GM18498 (cell line): ENCODE data around the gene TMEM50A.
"Not testable (repeated sequence)": the region's sequence is repeated elsewhere in the genome, so short reads cannot be mapped to it uniquely, and the experiment has no call there.

Experiments
- ATAC-seq: cut with Tn5 transposase; IDR thresholded peaks from one replicate; pipeline ENCODE4 v1.9.1; 2021; ENCODE audit warnings: mild to moderate bottlenecking, moderate library complexity; ENCODE audit not compliant: unreplicated experiment

The TMEM50A gene

DNA sequence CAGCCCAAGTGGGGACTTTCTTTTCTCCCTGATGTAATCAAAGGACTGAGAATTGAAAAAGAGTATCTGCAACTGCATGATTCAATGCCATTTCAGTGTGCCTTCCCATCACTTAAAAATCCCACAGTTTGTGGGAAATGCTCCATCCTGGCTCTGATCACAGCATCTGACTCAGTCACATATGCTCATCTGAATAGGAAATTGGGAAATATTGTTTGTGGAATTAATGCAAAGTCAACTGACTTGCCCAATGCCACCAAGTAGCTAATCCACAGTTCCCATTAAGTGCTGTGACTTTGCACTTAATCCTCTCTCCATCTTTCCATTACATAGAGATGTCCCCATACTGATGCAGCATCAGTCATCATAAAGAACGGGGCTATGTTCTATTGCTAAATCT is 45.0 kb downstream of the TMEM50A start:
- not testable (repeated sequence) for ATAC-seq

- ATAC-seq = not testable (repeated sequence)
These were observed 45.7 kb downstream of the TMEM50A start for GRCh38 chr1:25383875-25384274.

DNA sequence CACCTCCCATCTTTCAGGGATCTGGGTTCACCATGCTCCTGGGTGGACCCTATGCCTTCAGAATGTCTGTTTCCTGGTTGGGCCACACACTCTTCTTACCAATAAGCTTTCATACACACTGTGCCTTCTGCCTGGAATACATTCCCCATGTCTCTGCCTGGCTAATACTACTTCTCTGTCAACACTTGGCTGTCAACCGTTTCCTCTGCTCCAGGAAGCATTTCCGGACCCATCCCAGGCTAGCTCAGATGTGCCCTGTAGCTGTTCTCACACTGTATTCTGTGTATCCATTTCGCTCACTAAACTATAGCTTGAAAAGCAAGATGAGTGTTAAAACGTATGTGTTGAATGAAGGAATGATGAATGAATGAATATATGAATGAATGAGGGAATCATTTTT is 49.0 kb downstream of the TMEM50A start:
- ATAC-seq = not testable (repeated sequence)

DNA sequence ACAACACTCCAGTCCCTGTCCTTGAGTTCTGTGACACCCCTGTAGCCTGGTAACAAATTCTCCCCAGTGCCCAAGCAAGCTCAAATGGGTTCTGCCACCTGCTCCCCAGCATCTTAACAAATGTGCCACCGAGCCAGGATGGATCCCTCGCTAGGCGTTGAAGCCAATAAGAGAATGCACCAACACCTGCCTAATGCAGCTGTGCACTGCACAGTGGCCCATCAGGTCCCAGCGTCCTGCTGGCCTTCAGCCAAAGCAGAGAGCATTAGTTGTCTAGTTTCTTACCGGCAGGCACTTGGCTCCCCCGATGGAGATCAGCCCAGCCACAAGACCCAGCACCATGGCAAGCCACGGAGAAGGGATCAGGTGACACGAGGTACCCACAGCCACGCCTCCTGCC is 50.6 kb downstream of the TMEM50A start:
- ATAC-seq = not testable (repeated sequence)

- ATAC-seq = not testable (repeated sequence)
These were observed 51.6 kb downstream of the TMEM50A start for GRCh38 chr1:25389721-25390120.

DNA sequence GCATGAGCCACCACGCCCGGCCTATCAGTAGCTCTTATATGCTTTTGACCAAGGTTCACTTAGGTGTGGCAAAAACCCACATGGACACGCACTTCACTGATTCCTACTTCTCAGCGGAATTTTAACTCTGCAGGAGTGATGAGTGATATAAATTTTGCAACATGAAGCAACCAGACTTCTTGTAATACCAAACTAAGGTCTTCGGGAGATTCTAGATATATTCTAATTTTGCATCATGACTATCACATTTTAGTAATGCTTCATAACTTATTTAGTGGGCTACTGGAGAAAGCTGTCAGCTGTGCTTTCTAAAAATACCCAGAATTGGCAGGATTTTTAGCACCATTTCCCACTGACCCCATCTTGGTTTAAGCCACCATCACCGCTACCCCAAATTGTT is 54.7 kb downstream of the TMEM50A start:
- ATAC-seq = no peak

DNA sequence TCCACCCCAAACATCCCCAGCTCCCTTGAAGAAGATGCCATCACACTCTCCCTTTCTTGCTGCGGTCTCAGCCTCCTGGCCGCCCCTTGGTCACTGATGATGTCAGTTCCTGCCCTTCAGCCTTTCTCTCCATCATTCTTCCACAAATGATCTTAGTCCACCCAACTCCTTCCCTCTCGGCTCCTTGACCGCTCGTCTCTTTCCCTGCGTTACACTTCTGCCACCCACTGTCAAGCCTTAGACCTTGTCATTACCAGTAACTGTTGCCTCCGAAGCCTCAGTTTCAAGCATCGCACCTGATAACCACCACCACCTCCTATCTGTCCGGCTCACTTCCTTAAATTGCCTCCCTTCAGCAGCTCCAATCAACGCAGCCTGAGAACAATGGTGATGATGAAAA is 59.4 kb downstream of the TMEM50A start:
- ATAC-seq = not testable (repeated sequence)

GRCh38 chr1:25398079-25398478 is 59.9 kb downstream of the TMEM50A start:
- ATAC-seq = not testable (repeated sequence)

DNA sequence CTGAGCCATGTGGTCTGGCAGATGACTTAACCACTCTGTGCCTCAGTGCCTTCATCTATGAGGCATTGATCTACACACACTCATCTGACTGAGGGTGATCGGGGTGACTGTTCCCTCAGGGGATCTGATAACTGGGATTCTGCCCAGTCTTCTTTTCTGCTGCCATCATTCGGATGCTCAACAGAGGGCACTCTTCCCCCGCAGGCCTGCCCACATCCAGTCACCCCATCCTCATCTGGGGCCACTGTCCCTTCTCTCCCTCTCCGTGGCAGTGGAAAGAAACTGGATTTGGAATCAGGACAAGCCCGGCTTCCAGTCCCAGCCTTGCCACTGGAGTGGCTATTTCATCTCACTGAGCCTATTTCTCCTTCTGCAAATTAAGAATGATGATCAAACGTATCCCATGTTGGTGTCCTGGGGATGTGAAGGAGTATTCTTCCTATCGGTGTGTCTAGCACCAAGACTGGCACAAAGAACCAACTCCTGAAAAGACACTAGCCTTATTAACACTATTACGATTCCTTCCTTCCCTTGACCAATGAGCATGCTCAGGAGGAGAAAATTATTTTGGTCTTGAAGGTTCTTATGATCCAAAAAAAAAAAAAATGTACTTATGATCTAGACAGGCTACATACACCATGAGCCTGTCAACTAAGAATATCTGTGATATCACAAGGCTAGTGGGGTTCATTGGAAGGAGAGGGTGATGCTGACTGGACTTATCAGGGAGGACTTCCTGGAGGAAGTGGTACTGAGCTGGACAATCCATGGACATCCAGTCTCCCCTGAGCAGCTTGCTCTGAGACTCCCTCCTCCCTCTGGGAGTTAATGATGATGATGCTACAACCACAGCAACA is 65.0 kb downstream of the TMEM50A start:
- ATAC-seq = not testable (repeated sequence)

GRCh38 chr1:25405731-25406305 is 67.7 kb downstream of the TMEM50A start:
- ATAC-seq = not testable (repeated sequence)

DNA sequence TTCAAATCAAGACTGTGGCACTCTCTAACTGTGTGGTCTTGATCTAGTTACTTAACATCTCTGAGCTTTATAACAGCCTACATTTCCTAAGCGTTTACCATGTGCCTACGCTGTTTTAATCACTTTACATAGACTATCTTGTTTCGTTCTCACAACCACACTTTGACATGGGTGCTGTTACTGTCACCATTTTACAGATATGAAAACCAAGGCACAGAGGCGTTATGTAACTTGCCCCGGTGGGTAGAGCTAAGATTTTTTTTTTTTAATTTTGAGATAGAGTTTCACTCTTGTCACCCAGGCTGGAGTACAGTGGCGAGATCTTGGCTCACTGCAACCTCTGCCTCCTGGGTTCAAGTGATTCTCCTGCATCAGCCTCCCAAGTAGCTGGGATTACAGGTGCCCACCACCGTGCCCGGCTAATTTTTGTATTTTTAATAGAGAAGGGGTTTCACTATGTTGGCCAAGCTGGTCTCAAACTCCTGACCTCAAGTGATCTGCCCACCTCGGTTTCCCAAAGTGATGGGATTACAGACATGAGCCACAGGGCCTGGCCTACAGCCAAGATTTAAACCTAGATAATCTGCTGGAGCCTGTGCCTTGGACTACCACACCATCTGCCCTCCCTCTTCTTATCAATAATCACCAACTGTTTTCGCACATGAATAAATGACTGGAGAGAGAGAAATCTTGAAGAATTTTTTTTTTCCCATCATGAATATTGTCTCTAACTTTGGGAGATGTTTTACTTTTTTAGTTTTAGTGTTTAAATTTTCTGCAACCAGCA is 71.7 kb downstream of the TMEM50A start:
- not testable (repeated sequence) for ATAC-seq
